ENCODE measurements around the gene MIOX. TPM values are rescaled to one million over a fixed set of nuclear protein-coding genes. Genes with fewer than 3 reads are reported as not detected.

MIOX gene
- total and polyA plus RNA-seq, 2 of the 13 experiments (the other 11 are each of a cell fraction or from before 2014, with no cell fraction given): 1.5 to 2.9 TPM

DNA sequence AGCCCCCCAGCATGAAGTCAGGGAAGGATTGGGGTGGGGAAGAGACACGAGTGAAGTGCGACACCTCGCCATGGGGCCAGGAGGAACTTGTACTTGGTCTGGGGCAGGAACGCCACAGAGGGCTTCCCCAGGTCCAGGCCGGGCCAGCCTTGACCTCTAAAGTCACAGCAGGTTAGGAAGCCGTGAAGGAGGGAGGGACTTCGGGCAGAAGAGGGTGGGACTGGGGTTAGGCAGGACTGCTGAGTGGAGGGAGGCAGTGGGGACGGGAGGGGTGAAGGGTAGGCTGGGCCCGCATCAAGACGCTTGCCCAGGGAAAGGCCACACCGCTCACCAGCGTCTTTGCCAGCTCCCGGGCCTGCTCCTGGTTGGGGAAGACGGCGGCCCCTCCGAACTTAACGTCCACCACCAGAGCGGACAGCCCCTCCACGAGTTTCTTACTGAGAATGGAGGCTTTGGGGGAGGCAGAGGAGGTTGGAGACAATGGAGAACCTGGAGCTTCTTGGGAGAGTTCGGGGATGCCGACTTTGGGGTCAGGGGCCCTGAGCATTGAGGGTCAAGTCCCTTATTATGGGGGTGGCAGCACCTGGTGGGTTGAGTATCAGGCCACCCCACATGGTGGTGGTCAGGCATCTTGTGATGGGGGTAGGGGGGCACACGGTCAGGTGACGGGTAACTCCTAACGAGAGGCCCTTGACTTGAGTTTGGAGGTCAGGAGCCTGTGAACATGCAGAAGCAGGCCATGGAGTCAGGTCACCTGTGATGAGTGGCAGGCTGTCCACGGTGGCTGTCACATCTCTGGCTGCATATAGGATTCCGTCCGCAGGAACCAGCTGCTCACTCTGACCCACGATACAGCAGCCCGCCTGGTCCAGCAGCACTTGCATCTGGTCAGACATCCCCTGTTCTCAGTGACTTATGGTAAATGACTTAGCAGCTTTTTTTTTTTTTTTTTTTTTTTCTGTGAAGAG is 40.5 kb downstream of the MIOX start (continued):
- TF ChIP-seq, protein P1, sequence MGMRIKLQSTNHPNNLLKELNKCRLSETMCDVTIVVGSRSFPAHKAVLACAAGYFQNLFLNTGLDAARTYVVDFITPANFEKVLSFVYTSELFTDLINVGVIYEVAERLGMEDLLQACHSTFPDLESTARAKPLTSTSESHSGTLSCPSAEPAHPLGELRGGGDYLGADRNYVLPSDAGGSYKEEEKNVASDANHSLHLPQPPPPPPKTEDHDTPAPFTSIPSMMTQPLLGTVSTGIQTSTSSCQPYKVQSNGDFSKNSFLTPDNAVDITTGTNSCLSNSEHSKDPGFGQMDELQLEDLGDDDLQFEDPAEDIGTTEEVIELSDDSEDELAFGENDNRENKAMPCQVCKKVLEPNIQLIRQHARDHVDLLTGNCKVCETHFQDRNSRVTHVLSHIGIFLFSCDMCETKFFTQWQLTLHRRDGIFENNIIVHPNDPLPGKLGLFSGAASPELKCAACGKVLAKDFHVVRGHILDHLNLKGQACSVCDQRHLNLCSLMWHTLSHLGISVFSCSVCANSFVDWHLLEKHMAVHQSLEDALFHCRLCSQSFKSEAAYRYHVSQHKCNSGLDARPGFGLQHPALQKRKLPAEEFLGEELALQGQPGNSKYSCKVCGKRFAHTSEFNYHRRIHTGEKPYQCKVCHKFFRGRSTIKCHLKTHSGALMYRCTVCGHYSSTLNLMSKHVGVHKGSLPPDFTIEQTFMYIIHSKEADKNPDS (CRISPR knock-in tag; IDR thresholded peaks at IDR 0.05): no peak
- TF ChIP-seq SALL1 (CRISPR knock-in tag; IDR thresholded peaks at IDR 0.05): peak; percentile 15; the same call in 1 of the 2 replicates
- TF ChIP-seq, protein P2, sequence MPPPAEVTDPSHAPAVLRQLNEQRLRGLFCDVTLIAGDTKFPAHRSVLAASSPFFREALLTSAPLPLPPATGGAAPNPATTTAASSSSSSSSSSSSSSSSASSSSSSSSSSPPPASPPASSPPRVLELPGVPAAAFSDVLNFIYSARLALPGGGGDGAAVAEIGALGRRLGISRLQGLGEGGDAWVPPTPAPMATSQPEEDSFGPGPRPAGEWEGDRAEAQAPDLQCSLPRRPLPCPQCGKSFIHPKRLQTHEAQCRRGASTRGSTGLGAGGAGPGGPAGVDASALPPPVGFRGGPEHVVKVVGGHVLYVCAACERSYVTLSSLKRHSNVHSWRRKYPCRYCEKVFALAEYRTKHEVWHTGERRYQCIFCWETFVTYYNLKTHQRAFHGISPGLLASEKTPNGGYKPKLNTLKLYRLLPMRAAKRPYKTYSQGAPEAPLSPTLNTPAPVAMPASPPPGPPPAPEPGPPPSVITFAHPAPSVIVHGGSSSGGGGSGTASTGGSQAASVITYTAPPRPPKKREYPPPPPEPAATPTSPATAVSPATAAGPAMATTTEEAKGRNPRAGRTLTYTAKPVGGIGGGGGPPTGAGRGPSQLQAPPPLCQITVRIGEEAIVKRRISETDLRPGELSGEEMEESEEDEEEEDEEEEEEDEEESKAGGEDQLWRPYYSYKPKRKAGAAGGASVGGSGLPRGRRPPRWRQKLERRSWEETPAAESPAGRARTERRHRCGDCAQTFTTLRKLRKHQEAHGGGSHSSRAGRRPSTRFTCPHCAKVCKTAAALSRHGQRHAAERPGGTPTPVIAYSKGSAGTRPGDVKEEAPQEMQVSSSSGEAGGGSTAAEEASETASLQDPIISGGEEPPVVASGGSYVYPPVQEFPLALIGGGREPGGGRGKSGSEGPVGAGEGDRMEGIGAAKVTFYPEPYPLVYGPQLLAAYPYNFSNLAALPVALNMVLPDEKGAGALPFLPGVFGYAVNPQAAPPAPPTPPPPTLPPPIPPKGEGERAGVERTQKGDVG (CRISPR knock-in tag; IDR thresholded peaks at IDR 0.05; ENCODE audit: borderline replicate concordance): no peak
- TF ChIP-seq ZNF12 (CRISPR knock-in tag; IDR thresholded peaks at IDR 0.05): 0 out of 2 replicates have a peak, but pooled peaks have one; percentile 44
- TF ChIP-seq POLR2G (IDR thresholded peaks at IDR 0.05; ENCODE audit: low read depth, low read length): peak; percentile 79
- peak; percentile 86 for TF ChIP-seq NR2F6 (IDR thresholded peaks at IDR 0.05)
- peak; percentile 93 for TF ChIP-seq NR2F6 (CRISPR knock-in tag; IDR thresholded peaks at IDR 0.05)
- no peak for TF ChIP-seq NR3C1 (CRISPR knock-in tag; IDR thresholded peaks at IDR 0.05)
- no peak for TF ChIP-seq HOXA7 (CRISPR knock-in tag; IDR thresholded peaks at IDR 0.05)
- TF ChIP-seq KLF11 (CRISPR knock-in tag; IDR thresholded peaks at IDR 0.05): peak; percentile 73; the same call in 1 of the 2 replicates
- TF ChIP-seq PLRG1 (conservative IDR thresholded peaks at IDR 0.05): no peak
- TF ChIP-seq, protein P3, sequence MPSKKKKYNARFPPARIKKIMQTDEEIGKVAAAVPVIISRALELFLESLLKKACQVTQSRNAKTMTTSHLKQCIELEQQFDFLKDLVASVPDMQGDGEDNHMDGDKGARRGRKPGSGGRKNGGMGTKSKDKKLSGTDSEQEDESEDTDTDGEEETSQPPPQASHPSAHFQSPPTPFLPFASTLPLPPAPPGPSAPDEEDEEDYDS (CRISPR knock-in tag; IDR thresholded peaks at IDR 0.05): peak; percentile 32; the same call in 1 of the 2 replicates
- TF ChIP-seq, protein P4, sequence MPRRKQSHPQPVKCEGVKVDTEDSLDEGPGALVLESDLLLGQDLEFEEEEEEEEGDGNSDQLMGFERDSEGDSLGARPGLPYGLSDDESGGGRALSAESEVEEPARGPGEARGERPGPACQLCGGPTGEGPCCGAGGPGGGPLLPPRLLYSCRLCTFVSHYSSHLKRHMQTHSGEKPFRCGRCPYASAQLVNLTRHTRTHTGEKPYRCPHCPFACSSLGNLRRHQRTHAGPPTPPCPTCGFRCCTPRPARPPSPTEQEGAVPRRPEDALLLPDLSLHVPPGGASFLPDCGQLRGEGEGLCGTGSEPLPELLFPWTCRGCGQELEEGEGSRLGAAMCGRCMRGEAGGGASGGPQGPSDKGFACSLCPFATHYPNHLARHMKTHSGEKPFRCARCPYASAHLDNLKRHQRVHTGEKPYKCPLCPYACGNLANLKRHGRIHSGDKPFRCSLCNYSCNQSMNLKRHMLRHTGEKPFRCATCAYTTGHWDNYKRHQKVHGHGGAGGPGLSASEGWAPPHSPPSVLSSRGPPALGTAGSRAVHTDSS (CRISPR knock-in tag; conservative IDR thresholded peaks at IDR 0.05): no peak
- peak; percentile 92 for TF ChIP-seq AGO1 (IDR thresholded peaks at IDR 0.05; ENCODE audit: low read depth, low read length, poor library complexity, severe bottlenecking)
- TF ChIP-seq TARDBP (CRISPR knock-in tag; IDR thresholded peaks at IDR 0.05): peak; percentile 48; the same call in 1 of the 2 replicates
- TF ChIP-seq, protein P5, sequence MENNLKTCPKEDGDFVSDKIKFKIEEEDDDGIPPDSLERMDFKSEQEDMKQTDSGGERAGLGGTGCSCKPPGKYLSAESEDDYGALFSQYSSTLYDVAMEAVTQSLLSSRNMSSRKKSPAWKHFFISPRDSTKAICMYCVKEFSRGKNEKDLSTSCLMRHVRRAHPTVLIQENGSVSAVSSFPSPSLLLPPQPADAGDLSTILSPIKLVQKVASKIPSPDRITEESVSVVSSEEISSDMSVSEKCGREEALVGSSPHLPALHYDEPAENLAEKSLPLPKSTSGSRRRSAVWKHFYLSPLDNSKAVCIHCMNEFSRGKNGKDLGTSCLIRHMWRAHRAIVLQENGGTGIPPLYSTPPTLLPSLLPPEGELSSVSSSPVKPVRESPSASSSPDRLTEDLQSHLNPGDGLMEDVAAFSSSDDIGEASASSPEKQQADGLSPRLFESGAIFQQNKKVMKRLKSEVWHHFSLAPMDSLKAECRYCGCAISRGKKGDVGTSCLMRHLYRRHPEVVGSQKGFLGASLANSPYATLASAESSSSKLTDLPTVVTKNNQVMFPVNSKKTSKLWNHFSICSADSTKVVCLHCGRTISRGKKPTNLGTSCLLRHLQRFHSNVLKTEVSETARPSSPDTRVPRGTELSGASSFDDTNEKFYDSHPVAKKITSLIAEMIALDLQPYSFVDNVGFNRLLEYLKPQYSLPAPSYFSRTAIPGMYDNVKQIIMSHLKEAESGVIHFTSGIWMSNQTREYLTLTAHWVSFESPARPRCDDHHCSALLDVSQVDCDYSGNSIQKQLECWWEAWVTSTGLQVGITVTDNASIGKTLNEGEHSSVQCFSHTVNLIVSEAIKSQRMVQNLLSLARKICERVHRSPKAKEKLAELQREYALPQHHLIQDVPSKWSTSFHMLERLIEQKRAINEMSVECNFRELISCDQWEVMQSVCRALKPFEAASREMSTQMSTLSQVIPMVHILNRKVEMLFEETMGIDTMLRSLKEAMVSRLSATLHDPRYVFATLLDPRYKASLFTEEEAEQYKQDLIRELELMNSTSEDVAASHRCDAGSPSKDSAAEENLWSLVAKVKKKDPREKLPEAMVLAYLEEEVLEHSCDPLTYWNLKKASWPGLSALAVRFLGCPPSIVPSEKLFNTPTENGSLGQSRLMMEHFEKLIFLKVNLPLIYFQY (CRISPR knock-in tag; IDR thresholded peaks at IDR 0.05; ENCODE audit: borderline replicate concordance): peak; percentile 83; the same call in 1 of the 2 replicates
- 0 out of 2 replicates have a peak, but pooled peaks have one; percentile 1 for TF ChIP-seq ZNF224 (CRISPR knock-in tag; IDR thresholded peaks at IDR 0.05)
